SU-DHL-6 (cell line): ENCODE data around the gene SERPINB6.

Experiments used
- H2AFZ ChIP-seq: fragments of 200-600 bp; sonication (generic); 2 replicates; pipeline ENCODE4 v1.6.1; 2014; ENCODE audit warnings: low read depth, mild to moderate bottlenecking, moderate library complexity, mixed read lengths, antibody characterized with exemption, low read length; ENCODE audit not compliant: severe bottlenecking
- H3F3A ChIP-seq: fragments of 200-600 bp; shearing (Covaris generic); 2 replicates; pipeline ENCODE4 v1.6.0; 2016; ENCODE audit warnings: antibody characterized with exemption, mild to moderate bottlenecking; ENCODE audit not compliant: insufficient read depth
- H3K27ac ChIP-seq: fragments of 200-600 bp; sonication (generic); 2 replicates; pipeline ENCODE4 v1.5.1; 2016; ENCODE audit warnings: low read depth, mild to moderate bottlenecking, low read length, moderate library complexity, mixed read lengths
- H3K27me3 ChIP-seq: fragments of 200-600 bp; sonication (generic), shearing (Covaris generic); 2 replicates; pipeline ENCODE4 v1.6.0; 2014; ENCODE audit warnings: mild to moderate bottlenecking, low read length
- H3K36me3 ChIP-seq: fragments of 200-600 bp; sonication (generic); 2 replicates; pipeline ENCODE4 v1.6.1; 2014; ENCODE audit warnings: mild to moderate bottlenecking, low read length, mixed read lengths
- H3K4me2 ChIP-seq: fragments of 300-600, 200-600 bp; shearing (Covaris generic), sonication (generic); 2 replicates; pipeline ENCODE4 v1.6.0; 2014; ENCODE audit warnings: low read length, low read depth, mild to moderate bottlenecking; ENCODE audit not compliant: poor library complexity, severe bottlenecking
- H3K4me3 ChIP-seq: fragments of 200-600 bp; sonication (generic); 2 replicates; pipeline ENCODE4 v1.5.1; 2014; ENCODE audit warnings: antibody characterized with exemption, low read length, mild to moderate bottlenecking, mixed read lengths; ENCODE audit not compliant: insufficient read depth, poor library complexity, severe bottlenecking
- H3K79me2 ChIP-seq: fragments of 200-600 bp; sonication (generic); 2 replicates; pipeline ENCODE4 v1.6.1; 2014; ENCODE audit warnings: mild to moderate bottlenecking, low read length, moderate library complexity; ENCODE audit not compliant: insufficient read depth
- H3K9ac ChIP-seq: fragments of 200-600 bp; sonication (generic); 2 replicates; pipeline ENCODE4 v1.7.0; 2014; ENCODE audit warnings: mild to moderate bottlenecking, low read length
- H3K9me2 ChIP-seq: fragments of 200-600 bp; sonication (generic); replicated peaks from 2 replicates; pipeline ENCODE4 v1.6.1; 2014; ENCODE audit warnings: low read length; ENCODE audit not compliant: insufficient read depth
- H3K9me3 ChIP-seq: fragments of 200-600 bp; sonication (generic); 2 replicates; pipeline ENCODE4 v1.6.1; 2014; ENCODE audit warnings: low read length, mixed read lengths; ENCODE audit not compliant: insufficient read depth
- H4K20me1 ChIP-seq: fragments of 200-600 bp; sonication (generic); 2 replicates; pipeline ENCODE4 v1.6.1; 2014; ENCODE audit warnings: low read depth, mild to moderate bottlenecking, antibody characterized with exemption, low read length, moderate library complexity, mixed read lengths
- CTCF ChIP-seq: fragments of 200-600 bp; sonication (generic); IDR thresholded peaks from one replicate; pipeline ENCODE4 v1.5.1; 2017; ENCODE audit warnings: antibody characterized with exemption, mild to moderate bottlenecking, low read length, moderate library complexity; ENCODE audit not compliant: insufficient read depth, poor library complexity, severe bottlenecking
- EZH2phosphoT487 ChIP-seq: fragments of 200-600 bp; sonication (generic), shearing (Covaris generic); conservative IDR thresholded peaks from 2 replicates; pipeline ENCODE4 v1.6.1; 2018; ENCODE audit warnings: mild to moderate bottlenecking, antibody characterized with exemption, low read length, moderate library complexity, mixed read lengths

The SERPINB6 gene

GRCh38 chr6:2916158-2916925, 55.0 kb downstream of the SERPINB6 start:
- H3K9me3 ChIP-seq, result no peaks in the 10 kb centered on the region
- peaks cover 10% of the 10 kb centered on the region for H3F3A ChIP-seq
- no peak for TF ChIP-seq EZH2phosphoT487
- no peak for TF ChIP-seq CTCF
- H3K9ac ChIP-seq, result no peak overlapping the region
- no peak overlapping the region for H3K4me3 ChIP-seq
- no peak overlapping the region for H3K4me2 ChIP-seq
- H3K36me3 ChIP-seq, result no peaks in the 10 kb centered on the region
- H3K27me3 ChIP-seq, result no peaks in the 10 kb centered on the region
- no peaks in the 10 kb centered on the region for H3K79me2 ChIP-seq
- no peak overlapping the region for H2AFZ ChIP-seq
- no peak overlapping the region for H3K27ac ChIP-seq
- H4K20me1 ChIP-seq, result no peaks in the 10 kb centered on the region
- no peaks in the 10 kb centered on the region for H3K9me2 ChIP-seq

GRCh38 chr6:2915150-2915549, 56.2 kb downstream of the SERPINB6 start:
- Histone ChIP-seq H3K79me2 (no peaks in the 10 kb centered on the region), H3K9me2 (no peaks in the 10 kb centered on the region), H3K4me2 (no peak overlapping the region), H3K27ac (no peak overlapping the region), H3K4me3 (no peak overlapping the region), H3K27me3 (no peaks in the 10 kb centered on the region), H3K9me3 (no peaks in the 10 kb centered on the region), H4K20me1 (no peaks in the 10 kb centered on the region), H3F3A (peaks cover 21% of the 10 kb centered on the region), H3K9ac (no peak overlapping the region), H3K36me3 (no peaks in the 10 kb centered on the region), H2AFZ (no peak overlapping the region)
- TF ChIP-seq EZH2phosphoT487 (no peak), CTCF (no peak)

GRCh38 chr6:2914318-2914660, 57.1 kb downstream of the SERPINB6 start:
- H3K9ac ChIP-seq, result no peak overlapping the region
- no peak overlapping the region for H3K4me2 ChIP-seq
- no peak overlapping the region for H2AFZ ChIP-seq
- peaks cover 27% of the 10 kb centered on the region for H3F3A ChIP-seq
- TF ChIP-seq CTCF, result no peak
- no peak overlapping the region for H3K4me3 ChIP-seq
- no peaks in the 10 kb centered on the region for H3K9me2 ChIP-seq
- no peaks in the 10 kb centered on the region for H3K9me3 ChIP-seq
- no peaks in the 10 kb centered on the region for H3K79me2 ChIP-seq
- no peaks in the 10 kb centered on the region for H4K20me1 ChIP-seq
- no peaks in the 10 kb centered on the region for H3K36me3 ChIP-seq
- H3K27ac ChIP-seq, result no peak overlapping the region
- no peaks in the 10 kb centered on the region for H3K27me3 ChIP-seq
